ENCODE measurements around the gene GADD45B.
A peak's percentile ranks its signal among the peaks of the same experiment; 100 is the strongest.
"Not testable (repeated sequence)": the region's sequence is repeated elsewhere in the genome, so short reads cannot be mapped to it uniquely, and the experiment has no call there.

The GADD45B gene

DNA sequence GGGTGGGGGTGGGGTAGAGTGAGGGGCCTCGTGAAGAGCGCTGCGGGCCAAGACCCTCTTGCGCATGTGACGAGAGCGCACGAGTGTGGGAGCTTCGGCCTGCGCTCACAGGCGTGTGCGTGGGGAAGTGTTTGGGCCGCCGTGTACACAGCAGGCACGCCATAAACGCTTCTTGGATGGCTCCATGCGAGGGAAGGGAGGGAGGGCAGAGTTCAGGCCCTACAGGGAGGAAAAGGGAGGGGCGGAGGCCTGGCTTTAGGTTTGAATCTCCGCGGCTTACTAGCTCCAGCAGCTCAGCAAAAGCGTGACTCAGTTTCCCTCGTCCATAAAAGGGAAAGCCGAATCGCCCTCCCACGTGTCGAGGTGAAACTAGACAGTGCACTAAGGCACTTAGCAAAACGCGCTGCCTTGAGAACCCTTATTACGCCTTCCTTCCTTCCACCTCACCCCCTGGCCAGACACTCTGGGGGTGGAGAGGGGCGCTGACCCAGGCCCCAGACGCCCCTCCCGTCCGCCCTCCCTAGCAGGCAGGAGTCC, 12.5 kb downstream of the GADD45B start:
- no peak for DNase-seq (ENCODE audit: low read depth)

DNA sequence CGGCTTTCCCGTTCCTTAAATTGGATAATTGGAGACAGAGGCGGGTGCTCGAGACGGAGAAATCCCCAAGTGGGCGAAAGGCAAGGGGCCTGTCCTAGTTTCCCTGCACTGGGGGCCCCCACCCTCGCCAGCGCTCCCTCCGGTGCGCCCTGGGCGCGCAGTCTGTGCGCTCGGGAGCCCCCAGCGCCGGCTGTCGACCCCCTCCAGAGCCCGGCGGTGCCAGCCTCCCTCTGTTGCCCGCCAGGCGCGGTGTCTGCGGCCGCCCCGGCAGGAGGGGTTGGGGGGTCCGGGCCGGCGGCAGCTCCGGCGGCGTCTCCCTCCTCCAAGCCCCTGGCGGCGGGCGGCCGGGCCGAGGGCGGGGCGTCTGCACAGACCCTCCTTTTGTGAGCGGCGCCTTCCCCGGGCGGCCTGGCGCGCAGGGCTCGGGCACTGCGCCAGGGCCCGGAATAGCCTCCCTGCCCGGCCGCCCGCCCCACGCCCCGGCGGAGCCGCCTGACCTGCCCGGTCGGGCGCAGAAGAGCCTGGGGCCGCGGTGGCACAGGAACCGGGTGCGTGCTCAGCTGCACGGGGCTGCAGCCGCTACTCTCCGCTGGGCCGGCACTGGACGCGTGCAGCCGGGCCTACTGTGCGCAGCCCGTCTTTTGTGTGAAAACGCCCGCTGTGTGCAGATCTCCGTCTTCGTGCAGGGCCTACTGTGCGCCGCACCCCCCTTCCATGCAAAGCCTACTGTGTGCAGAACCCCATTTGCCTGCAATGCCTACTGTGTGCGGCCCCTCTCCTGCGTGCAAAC, 13.2 kb downstream of the GADD45B start:
- DNase-seq (ENCODE audit: low read depth): no peak

DNA sequence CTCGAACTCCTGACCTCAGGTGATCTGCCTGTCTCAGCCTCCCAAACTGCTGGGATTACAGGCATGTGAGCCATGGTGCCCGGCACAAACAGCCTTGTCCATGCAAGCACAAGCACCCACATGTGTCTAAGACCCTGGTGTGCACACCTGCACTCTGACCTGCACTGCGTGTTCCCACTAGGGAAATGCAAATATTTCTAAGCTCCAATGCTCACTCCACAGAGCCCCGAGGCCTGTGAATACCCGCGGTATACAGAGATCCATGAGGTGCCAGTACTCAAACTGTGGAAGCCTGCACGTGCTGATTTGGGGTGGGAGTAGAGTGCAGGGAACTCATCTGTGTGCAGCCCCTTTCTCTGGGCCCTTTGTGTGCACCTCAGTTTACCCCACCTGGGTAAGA, 14.7 kb downstream of the GADD45B start:
- DNase-seq (ENCODE audit: low read depth): no peak

DNA sequence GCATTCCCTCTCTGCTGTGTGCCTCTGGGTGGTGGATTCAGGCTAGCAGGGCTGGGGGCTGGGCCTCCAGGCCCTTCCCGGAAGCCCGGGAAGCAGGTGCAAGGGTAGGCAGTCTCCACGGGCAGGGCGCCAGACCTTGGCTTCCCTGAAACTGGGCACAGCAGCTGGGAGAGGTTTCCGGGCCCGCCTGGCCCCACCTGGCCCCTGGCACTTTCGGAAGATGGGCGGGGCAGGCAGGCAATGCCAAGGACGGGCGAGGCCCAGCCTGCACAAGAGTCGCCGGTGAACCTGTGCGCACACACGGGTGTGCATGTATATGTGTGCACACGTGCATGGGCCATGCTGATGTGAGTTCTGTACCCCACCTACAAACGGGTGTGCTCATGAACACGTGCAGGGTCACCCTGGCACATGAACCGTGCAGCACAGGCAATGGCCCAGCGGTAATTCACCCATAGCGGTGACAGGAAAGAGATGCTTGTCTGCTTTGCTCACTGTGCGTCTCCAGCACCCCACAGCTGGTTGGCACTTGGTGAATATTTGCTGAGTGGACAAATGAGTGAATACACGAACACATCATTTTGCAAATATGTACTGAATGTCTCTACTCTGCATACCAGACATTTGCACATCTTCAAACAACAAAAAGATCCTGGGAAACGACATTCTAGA, 15.3 kb downstream of the GADD45B start:
- DNase-seq (ENCODE audit: low read depth): no peak

DNA sequence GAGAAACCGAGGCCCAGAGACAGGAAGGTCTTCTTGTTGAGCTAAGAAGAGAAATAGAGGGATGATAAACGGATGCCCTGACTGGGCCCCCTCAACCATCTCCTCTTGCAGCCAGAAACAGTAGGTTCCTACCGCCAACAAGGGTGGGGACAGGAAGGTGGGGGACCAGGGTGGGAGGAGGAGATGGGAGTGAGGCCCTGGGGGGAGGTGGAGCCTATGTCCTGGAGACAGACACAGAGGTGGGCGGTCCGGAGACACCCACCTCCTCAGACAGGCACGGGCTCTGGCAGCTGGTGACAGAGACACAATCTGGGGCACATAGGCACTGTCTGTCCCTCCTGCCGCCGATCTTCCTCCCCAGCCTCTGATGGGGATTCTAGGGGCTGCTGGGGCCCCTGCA, 16.9 kb downstream of the GADD45B start:
- no peak for DNase-seq (ENCODE audit: low read depth)

DNA sequence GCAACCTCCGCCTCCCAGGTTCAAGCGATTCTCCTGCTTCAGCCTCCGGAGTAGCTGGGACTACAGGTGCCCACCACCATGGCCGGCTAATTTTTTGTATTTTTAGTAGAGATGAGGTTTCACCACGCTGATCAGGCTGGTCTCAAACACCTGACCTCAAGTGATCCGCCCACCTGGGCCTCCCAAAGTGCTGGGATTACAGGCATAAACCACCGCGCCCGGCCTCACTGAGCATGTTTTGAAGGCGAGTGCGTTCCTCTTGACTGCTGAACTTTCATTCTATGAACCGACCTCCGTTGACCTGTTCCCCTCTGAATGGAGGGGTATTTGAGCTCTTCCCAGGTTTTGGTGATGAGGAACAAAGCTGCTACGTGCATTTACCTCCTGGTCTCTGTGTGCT, 17.5 kb downstream of the GADD45B start:
- not testable (repeated sequence) for DNase-seq (ENCODE audit: low read depth)

DNA sequence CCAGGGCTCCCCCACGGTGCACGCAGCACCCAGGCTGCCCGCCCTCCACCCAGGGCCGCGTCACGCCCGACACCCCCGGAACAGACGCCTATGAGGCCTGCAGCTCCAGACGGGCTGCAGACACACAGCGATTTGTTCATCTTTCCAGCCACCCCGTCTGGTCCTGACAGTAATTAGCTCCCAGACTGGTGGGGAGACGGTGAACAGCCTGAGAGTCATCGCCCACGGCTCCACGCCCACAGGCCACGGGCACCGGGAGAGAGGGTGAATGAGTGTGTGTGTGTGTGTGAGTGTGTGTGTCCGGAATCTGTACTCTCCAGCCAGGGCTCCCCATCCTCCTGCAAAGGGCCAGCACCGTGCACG, 18.1 kb downstream of the GADD45B start:
- no peak for DNase-seq (ENCODE audit: low read depth)

DNA sequence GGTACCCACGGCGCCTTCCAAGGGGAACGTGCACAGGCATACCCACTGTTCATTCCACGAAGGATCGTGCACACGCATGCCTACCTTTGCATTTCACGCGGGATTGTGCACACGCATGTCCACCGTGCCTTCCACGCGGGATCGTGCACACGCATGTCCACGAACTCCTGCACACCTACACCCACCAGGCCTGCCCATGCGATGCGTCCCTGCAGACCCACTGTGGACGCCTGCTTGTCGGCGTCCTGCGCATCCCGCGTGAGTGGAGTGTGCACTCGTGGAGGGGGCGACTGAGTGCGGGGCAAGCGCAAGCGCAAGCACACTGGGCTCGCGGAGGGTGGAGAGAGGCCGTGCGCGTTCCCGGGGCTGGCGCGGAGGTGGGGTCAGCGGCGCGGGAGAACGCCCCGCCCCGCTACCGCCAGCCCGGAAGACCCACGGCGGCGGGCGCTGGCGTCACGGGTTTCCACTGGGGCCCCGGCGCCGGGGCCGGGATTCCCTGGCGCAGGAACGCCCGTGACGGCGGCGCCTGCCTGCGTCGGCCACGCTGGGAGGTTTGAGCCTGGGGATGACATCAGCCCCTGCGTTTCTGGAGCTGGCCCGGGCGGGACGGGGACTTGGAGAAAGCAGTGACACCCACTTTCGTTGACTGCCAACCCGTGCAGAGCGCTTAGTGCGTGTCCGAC, 18.7 kb downstream of the GADD45B start:
- DNase-seq (ENCODE audit: low read depth): no peak

DNA sequence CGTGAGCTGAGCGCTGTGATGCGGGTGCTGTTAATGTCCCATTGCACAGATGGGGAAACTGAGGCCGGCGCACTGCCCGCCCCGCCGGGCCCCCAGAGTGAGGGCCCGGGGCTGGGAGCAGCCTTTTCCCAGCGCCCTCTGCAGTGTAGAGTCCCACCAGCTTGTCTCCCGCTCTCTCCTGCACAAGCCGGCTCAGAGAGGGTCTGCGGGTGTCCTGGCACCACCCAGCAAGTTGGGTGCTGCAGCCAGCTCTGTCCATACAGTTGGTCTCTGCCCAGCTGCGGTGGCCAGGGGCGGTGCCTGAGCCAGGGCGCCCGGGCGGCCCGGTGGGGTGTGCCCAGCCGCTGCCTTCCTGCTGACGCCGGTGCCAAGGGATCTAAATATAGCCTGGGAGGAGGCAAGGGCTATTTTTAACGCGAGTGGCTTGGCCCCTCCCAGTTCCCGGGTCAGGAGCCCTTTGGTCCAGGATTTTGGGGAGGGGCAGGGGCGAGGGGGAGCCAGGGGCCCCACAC, 19.3 kb downstream of the GADD45B start:
- DNase-seq (ENCODE audit: low read depth): no peak

DNA sequence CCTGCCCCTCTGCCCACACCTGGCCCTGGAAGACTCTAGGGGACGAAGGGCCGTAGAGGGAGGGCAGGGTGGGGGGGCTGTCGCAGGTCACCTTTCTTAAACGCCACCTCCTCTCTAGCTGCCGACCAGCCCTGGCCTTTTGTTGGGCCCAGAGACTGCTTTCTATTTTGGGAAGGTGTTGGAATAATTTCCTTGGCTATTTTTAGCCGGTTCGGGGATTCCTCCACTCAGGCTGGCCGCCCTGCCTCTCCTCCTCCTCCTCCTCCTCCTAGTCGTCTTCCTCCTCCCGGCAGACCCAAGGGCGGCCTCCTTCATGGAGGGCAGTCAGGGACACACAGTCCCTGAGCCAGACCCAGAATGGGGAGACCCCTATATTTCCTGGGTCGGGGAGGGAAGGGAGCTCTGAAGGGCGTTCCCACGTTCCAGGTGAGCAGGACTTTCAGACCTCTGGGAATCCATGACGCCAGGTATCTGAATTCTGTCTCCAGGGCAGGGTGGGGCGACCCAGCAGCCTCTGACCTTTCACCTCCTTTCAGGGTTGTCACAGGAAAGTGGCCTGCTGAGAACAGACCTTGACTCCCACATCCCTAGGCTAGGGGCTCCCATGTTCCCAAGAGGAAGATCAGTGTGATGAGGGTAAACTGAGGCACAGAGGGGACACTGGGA, 19.9 kb downstream of the GADD45B start:
- DNase-seq (ENCODE audit: low read depth): no peak

DNA sequence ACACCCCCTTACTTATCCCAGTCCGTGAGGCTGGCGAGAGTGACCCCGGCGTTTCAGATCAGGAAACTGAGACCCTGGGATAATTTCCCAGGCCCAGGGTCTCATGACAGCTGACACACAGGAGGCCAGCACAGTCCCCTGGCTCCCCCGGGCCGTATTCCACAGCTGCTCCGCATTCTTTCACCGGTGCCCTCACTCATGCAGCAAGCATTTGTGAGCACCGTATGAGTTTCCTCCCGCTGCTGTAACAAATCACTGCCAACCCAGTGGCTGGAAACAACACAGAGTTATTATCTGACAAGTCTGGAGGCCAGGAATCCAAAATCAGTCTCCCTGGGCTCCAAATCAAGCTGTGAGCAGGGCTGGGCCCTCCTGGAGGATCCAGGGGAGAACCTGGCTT, 21.3 kb downstream of the GADD45B start:
- DNase-seq (ENCODE audit: low read depth): no peak

DNA sequence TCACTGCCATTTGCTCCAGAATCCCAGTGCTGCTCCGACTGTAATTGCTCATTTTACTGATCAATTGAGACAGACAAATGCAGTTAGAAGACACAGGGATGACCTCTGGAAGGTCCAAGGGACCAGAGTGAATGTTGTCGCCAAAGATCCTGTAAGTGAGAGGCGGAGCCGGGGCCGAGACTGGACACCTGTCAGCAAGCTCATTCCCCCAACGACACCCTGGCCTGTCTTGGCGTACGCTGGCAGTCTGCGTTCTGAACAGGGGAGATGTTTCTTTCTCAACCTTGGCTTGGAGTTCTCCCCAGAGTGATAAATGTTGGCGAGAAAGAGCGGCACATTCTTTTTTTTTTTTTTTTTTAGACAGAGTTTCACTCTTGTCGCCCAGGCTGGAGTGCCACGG, 24.2 kb downstream of the GADD45B start:
- no peak for DNase-seq (ENCODE audit: low read depth)

DNA sequence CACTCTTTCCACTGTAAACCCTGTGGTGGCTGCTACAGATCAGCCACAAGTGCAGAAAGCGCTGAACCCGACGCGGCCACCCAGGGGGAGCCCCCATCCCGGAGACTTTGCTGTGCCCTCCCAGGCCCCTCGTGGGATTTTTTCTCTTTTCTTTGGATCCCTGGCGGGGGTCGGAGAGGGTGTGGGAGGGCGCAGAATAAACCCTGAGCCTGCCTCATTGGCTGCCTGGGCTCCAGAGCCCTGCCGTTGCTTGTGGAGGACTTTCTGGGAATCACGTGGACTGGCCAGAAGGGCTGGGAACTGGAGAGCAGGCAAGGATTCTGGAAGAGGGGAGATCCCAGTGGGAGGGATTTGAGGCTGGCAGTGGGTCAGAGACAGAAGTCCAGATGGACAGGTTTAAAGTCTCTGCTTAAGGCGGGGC, 24.9 kb downstream of the GADD45B start:
- DNase-seq (ENCODE audit: low read depth): no peak

DNA sequence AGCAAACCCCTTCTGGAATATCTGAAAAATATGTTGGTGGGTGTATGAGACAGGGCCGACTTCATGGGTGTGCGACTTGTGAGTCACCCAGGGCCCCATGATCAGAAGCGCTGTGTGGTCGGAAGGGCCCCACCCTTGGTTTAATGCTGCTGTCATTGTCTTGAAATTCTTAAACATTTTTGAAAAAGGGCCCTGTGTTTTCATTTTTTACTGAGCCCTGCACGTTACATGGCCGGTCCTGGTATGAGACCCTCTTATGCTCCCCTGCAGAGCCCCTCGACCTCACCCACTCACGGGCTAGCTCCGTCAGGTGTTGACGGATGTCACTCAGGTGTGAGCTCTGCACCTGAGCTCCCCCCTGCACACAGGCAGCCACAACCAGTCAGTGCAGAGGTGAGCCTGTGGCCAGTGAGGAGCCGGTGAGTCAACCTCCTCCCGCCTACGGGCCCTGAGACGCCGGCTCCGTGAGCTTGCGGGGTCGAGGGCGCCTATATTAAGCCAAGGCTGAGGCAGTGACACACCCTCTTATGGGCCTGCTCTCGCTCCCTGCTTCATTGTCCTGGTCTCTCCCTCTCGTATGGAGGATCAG, 27.7 kb downstream of the GADD45B start:
- peak; percentile 43 for DNase-seq (ENCODE audit: low read depth)

DNA sequence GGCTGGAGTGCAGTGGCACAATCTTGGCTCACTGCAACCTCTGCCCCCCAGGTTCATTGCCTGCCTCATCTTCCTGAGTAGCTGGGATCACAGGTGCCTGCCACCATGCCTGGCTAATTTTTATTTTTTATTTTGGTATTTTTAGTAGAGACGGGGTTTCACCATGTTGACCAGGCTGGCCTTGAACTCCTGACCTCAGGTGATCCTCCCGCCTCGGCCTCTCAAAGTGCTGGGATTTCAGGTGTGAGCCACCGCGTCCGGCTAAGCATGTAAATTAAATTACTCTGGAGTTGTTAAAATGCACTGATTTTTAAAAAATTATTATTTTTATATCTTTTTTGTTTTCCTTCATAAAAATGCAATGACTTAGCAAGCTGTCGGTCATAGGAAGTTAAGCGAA, 30.7 kb downstream of the GADD45B start:
- not testable (repeated sequence) for DNase-seq (ENCODE audit: low read depth)

DNA sequence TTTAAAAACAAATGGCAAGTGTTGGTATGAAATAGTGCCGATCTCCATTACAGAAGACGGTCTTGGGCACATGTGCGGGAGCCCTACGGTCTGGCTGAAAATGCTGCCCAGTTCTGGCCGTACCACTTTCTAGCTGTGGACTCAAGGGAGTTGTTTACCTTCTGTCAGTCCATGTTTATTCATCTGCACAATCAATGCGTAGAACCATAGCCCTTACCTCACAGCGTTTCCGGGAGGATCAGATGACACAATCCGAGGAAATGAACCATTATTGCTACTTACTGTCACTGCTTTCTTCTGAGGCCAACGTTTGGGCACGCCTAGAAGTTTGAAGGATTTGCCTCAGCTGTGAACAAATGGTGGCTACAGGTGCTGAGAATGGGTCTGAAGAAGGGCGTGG, 31.2 kb downstream of the GADD45B start:
- DNase-seq (ENCODE audit: low read depth): no peak

DNA sequence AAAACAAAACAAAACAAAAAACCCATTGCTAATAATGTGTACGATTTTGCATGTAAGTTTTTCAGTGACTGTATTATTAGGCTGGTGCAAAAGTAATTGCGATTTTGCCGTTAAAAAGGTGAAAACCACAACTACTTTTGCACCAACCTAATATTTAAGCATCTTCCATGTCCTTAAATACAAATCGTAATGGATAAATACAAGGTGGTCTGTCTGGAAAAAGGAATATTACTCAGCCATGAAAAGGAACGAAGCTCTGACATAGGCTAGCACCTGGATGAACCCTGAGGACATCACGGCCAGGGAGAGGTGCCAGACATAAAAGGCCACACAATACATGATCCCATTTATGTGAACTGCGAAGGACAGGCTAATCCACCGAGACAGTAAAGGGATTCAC, 33.2 kb downstream of the GADD45B start:
- DNase-seq (ENCODE audit: low read depth): no peak

DNA sequence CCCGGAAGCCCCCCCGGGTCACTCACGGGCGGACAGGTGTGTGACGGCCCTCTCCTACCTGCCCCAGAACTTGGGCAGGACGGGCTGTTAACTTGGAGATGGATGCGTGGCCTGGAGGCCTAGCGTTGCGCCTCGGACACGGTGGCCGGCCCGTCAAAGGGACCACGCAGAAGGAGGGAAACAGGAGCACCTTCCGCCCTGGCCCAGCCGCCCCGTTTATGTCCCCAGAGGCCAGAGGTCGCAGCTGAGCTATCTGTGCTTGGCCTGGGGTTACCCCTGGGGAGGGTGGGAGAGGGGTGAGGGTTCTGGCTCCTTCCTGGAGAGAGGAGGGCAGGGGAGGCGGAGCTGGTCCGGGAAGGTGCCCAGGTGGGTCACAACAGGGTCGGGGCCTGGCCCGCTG, 35.6 kb downstream of the GADD45B start:
- no peak for DNase-seq (ENCODE audit: low read depth)

DNA sequence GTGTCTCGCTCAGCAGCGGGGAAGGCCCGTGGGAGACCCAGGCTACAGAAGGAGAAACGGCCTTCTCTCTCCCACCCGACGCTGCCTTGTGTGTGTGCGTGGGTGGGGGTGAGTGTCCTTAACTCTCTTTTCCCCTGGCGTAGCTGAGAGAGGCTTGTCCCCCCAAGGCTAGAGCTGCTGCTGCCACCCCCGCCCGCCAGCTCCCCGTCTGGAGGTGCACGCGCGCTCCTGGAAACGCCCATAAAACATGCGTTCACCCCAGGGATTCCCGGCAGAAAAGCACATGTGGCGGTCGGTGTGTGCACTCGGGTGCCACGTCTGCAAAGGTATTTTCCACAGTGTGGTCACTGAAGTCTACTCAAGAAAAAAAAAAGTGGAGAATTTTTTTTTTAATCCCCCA, 36.1 kb downstream of the GADD45B start:
- no peak for DNase-seq (ENCODE audit: low read depth)

DNA sequence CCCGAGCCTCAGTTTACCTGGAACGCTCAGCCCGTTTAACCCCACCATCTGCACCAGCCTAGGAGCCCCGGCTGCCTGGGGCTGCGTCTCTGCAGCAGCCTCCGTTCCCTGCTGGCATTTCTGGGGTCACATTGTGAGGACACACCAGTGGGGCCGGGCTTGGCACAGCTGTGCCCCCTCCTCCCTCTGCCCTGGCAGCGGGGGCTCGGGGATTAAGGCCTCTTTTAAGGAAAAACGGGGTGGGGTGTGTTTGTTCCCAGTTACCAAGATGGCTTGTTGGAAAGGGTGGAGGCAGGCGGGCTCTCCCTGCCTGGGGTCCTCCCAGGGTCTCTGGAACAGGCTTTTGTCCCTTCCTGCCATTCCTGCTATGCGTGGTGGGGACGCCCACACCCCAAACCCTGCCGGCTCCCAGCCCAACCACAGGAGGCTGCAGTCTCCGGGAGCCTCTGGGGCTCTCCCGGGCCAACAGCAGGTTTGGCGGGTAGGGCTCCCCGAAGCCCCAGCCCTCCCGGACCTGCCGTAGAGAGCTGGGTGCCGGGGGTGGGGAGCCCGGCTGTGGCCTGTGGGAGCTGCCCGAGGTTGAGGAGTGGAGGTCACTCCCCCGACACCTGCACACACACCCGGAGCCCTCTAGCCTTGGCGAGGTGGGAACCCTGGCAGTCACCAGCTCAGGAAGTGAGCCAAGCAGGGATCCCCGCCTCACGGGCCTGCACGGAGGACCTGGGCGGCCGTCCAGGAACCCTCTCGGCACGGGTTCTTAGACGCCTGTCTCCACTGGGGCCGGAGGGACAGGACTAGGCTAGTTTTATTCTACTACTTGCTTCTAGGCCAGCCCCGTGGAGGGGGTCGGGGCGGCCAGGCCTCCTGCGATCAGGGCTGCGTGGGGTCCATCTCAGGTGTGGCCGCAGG, 36.9 kb downstream of the GADD45B start:
- DNase-seq (ENCODE audit: low read depth): no peak

All from fibroblast of the conjunctiva (primary cell).